ENCODE results near the gene RHOT1.
"Not testable (repeated sequence)": the region's sequence is repeated elsewhere in the genome, so short reads cannot be mapped to it uniquely, and the experiment has no call there.

The RHOT1 gene

GRCh38 chr17:32240750-32241149 is 98.4 kb downstream of the RHOT1 start:
- DNase-seq = no peak

- no peak for DNase-seq
Measured at GRCh38 chr17:32241640-32242039, 99.3 kb downstream of the RHOT1 start.

- no peak for DNase-seq
Measured at GRCh38 chr17:32249475-32249874, 107.2 kb downstream of the RHOT1 start.

GRCh38 chr17:32253117-32253611 is 110.9 kb downstream of the RHOT1 start:
- DNase-seq = peak; percentile 27

GRCh38 chr17:32256012-32256700 is 113.9 kb downstream of the RHOT1 start:
- DNase-seq = no peak

GRCh38 chr17:32256701-32257019 is 114.4 kb downstream of the RHOT1 start:
- DNase-seq = no peak

- DNase-seq = no peak
Measured at GRCh38 chr17:32258383-32259140, 116.3 kb downstream of the RHOT1 start.

GRCh38 chr17:32259586-32259985 is 117.3 kb downstream of the RHOT1 start:
- DNase-seq = no peak

- DNase-seq = no peak
Measured at GRCh38 chr17:32261417-32261736, 119.1 kb downstream of the RHOT1 start.

- DNase-seq = no peak
Measured at GRCh38 chr17:32261936-32262510, 119.7 kb downstream of the RHOT1 start.

GRCh38 chr17:32263515-32263914 is 121.2 kb downstream of the RHOT1 start:
- not testable (repeated sequence) for DNase-seq

GRCh38 chr17:32264140-32264799 is 122.0 kb downstream of the RHOT1 start:
- no peak for DNase-seq

- DNase-seq = no peak
Measured at GRCh38 chr17:32264823-32265191, 122.5 kb downstream of the RHOT1 start.

GRCh38 chr17:32265192-32265923 is 123.1 kb downstream of the RHOT1 start, which contains the start of gene RHBDL3:
RHBDL3 (plus strand) TSS chr17:32265832; CDS start chr17:32266190, 358 bp downstream.
- no peak for DNase-seq

- no peak for DNase-seq
Measured at GRCh38 chr17:32266051-32266388, 123.7 kb downstream of the RHOT1 start.

- no peak for DNase-seq
Measured at GRCh38 chr17:32266389-32267301, 124.3 kb downstream of the RHOT1 start.

- DNase-seq = no peak
Measured at GRCh38 chr17:32267690-32268205, 125.4 kb downstream of the RHOT1 start.

- DNase-seq = no peak
Measured at GRCh38 chr17:32268734-32269288, 126.5 kb downstream of the RHOT1 start.

- no peak for DNase-seq
Measured at GRCh38 chr17:32269377-32269776, 127.1 kb downstream of the RHOT1 start.

GRCh38 chr17:32271844-32272243 is 129.5 kb downstream of the RHOT1 start:
- DNase-seq = no peak

- no peak for DNase-seq
Measured at GRCh38 chr17:32274101-32274500, 131.8 kb downstream of the RHOT1 start.
